Prostate gland (tissue), 2 donors: ENCODE measurements around the gene SMIM14.

ENCODE experiments used
- POLR2A ChIP-seq: fragments of 450-650 bp; IDR thresholded peaks from one replicate; pipeline ENCODE4 v1.6.1; 2016; ENCODE audit warnings: antibody characterized with exemption, mild to moderate bottlenecking
- POLR2AphosphoS5 ChIP-seq: sonication (generic); formaldehyde crosslinking; IDR thresholded peaks from one replicate; pipeline ENCODE4 v1.6.1; 2017; ENCODE audit warnings: antibody characterized with exemption
- TF ChIP-seq, protein P1 (sequence below), 4 experiments: fragments of 200-600 bp in 2 of 4; fragments of 450-650 bp in 2 of 4; sonication (generic) in 2 of 4; IDR thresholded peaks; 1 replicate in 3 of 4; 2 replicates in 1 of 4; pipeline ENCODE4 v1.5.1; 2016 to 2019; ENCODE audit warnings: antibody characterized with exemption in 4 of 4, mild to moderate bottlenecking in 2 of 4, moderate library complexity in 2 of 4

DNA sequence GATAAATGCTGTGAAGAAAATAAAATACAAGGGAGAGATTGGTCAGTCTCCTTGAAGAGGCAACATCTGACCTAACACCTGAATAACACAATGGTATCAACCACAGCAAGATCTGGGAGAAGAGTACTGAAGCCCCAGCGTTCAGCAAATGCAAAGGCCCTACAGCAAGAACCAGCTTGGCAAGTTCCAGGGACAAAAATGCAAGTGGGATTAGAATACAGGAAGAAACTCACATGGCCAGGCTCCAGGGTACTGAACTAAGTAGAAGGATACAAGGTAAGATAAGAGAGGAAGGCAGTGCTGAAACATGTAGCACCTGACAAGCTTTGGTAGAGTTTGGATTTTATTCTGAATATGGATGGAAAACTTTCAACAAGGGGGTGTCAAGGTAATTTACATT lies 3.6 kb downstream of the SMIM14 start:
- TF ChIP-seq, protein P1, sequence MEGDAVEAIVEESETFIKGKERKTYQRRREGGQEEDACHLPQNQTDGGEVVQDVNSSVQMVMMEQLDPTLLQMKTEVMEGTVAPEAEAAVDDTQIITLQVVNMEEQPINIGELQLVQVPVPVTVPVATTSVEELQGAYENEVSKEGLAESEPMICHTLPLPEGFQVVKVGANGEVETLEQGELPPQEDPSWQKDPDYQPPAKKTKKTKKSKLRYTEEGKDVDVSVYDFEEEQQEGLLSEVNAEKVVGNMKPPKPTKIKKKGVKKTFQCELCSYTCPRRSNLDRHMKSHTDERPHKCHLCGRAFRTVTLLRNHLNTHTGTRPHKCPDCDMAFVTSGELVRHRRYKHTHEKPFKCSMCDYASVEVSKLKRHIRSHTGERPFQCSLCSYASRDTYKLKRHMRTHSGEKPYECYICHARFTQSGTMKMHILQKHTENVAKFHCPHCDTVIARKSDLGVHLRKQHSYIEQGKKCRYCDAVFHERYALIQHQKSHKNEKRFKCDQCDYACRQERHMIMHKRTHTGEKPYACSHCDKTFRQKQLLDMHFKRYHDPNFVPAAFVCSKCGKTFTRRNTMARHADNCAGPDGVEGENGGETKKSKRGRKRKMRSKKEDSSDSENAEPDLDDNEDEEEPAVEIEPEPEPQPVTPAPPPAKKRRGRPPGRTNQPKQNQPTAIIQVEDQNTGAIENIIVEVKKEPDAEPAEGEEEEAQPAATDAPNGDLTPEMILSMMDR (IDR thresholded peaks at IDR 0.05): no peak
- TF ChIP-seq POLR2A (no peak), POLR2AphosphoS5 (peak; percentile 52)
